NCI-H2227 (cell line): ENCODE results near the gene CLDN5.
"Not testable (repeated sequence)": the region's sequence is repeated elsewhere in the genome, so short reads cannot be mapped to it uniquely, and the experiment has no call there.

ENCODE experiments used
- DNase-seq: peaks from one replicate; lab custom pipeline; 2025; ENCODE audit not compliant: unreplicated experiment; lab: John Stamatoyannopoulos, UW

CLDN5 gene

GRCh38 chr22:19548964-19549363, 24.8 kb upstream of the CLDN5 start:
- DNase-seq, result no peak

GRCh38 chr22:19548427-19548826, 24.2 kb upstream of the CLDN5 start:
- DNase-seq, result not testable (repeated sequence)

GRCh38 chr22:19547620-19548019, 23.4 kb upstream of the CLDN5 start:
- DNase-seq, result no peak

- no peak for DNase-seq
These were observed 22.5 kb upstream of the CLDN5 start for GRCh38 chr22:19546680-19547079.

DNA sequence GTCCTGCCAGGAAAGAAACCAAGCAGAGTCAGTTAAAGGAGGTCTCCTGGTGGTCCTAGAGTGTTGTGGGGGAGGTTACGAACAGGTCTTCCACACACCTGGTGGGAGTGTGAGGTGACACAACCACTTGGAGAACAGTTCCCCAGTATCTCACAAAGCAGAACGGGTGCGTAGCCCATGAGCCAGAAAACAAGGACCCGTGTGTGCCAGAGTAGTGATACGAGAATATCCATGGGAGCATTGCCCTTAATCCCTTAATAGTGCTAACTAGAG, 21.7 kb upstream of the CLDN5 start:
- no peak for DNase-seq

DNA sequence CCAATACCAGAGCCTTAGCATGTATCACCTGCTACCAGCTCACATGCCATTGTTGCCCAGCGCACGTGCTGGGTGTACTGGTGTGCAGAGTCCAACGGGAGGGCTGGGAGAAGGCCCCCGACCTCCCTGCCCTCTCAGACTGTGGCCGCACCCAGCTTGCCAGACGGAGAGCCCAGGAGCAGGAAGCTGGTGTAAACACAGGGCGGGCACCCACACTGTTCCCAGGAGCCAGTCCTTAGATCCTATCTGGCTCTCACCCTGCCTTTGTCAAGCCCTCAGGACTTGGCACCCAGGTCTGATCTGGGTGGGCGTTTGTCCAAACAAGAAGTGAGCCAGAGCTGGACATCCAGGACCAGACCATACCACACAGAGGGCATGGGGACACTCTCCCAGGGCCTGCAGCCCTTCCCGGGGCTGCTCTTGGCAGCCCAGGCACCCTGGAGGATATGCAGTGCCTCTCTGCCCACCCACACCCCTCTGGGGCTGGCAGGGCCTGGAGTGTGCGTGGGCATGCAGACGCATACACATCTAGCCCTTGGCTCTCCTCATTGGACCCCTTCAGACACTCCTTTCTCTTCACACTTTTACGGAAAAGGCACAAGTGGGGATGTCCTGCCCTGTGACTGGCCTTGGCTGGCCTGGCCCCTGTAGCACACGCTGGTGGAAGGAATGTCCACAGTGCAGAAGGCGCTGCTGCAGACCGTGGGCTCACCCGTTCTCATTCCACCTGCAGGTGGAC, 19.9 kb upstream of the CLDN5 start:
- DNase-seq, result no peak

DNA sequence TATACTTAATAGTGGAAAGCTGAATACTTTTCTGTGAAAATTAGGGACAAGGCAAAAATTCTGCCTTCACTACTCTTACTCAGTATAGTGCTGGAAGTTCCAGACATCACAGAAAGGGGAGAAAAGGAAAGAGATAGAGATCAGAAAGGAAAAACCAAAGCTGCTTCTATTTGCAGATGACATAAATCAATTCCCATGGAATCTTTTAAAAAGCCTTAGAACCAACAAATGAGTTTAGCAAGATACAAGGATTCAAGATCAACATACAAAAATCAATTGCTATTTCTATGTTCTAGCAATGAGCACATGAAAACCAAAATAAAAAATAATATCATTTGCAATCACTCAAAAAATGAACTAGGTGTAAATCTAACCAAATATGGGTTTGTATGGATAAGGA, 16.2 kb upstream of the CLDN5 start:
- no peak for DNase-seq

- DNase-seq, result no peak
These were observed 13.8 kb upstream of the CLDN5 start for GRCh38 chr22:19537941-19538488.

DNA sequence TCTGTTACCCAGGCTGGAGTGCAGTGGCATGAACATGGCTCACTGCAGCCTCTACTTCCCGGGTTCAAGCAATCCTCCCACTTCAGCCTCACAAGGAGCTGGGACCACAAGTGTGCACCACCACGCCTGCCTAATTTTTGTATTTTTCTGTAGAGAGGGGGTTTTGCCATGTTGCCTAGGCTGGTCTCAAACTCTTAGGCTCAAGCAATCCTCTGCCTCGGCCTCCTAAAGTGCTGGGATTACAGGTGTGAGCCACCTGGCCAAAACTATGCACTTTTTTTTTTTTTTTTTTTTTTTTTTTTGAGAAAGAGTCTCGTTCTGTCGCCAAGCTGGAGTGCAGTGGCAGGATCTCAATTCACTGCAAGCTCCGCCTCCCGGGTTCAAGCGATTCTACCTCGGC, 12.4 kb upstream of the CLDN5 start:
- no peak for DNase-seq

- DNase-seq, result no peak
These were observed 10.8 kb upstream of the CLDN5 start for GRCh38 chr22:19535001-19535400.

GRCh38 chr22:19533857-19534256, 9.6 kb upstream of the CLDN5 start:
- DNase-seq, result no peak

GRCh38 chr22:19533049-19533626, 8.9 kb upstream of the CLDN5 start:
- no peak for DNase-seq

DNA sequence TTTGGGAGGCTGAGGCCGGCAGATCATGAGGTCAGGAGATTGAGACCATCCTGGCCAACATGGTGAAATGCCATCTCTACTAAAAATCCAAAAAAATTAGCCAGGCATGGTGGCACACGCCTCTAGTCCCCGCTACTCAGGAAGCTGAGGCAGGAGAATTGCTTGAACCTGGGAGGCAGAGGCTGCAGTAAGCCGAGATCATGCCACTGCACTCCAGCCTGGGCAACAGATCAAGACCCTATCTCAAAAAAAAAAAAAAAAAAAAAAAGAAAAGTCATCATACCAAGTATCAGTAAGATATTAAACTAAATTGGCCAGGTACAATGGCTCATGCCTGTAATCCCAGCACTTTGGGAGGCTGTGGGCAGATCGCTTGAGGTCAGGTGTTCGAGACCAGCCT, 7.1 kb upstream of the CLDN5 start:
- DNase-seq, result not testable (repeated sequence)

DNA sequence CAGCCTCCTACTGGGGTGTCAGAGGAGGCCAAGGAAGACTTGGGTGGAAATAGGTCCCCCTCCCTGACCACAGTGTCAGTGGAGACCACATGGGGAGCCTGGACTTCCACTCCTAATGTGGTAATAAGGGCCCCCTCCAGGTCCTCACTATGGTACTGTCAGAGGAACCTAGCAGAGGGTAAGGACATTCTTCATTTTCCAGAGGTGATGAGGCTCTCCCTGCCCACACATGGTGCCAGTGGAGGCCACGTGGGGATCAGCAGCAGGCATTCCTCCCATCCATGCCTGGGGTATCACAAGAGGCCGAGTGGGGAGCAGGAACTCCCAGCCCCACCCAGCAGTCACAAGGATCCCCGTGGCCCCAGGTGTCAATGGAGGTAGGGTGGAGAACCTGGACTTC, 6.5 kb upstream of the CLDN5 start:
- no peak for DNase-seq

DNA sequence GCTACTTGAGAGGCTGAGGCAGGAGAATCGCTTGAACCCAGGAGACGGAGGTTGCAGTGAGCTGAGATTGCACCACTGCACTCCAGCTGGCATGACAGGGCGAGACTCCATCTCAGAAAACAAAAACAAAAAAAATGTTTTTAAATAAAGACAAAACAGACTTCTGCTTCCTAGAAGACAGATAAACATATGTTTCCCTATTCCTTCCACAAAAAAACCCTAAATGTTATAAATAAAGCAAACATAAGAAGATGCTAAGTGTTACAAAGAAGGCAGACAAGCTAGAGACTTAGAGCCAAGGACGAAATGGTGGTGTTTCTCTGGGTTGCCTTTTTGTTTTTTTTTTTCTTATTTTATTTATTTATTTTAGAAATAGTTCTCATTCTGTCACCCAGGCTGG, 5.6 kb upstream of the CLDN5 start:
- no peak for DNase-seq

- no peak for DNase-seq
These were observed 3.7 kb upstream of the CLDN5 start for GRCh38 chr22:19527861-19528417.

DNA sequence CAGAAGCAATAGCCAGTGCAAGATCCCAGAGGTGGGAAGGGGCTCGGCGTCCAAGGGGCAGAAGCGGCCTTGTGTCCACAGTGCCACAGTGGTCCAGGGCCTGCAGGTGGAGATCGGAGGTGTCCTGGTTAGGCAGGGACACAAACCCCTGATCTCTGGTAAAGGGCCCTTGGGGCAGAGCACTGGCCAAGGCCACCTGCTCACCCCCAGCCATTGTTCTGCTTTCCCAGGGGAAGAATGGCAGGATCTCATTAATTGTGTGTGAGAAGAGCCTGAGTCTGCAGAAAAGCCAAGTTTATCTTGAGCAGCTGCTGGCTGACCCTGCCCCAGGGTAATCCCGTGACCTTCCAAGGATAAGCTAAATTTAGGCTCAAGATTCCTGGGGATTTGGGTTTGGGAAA, 3.1 kb upstream of the CLDN5 start:
- DNase-seq, result no peak

- DNase-seq, result no peak
These were observed 2.5 kb upstream of the CLDN5 start for GRCh38 chr22:19526702-19527111.

DNA sequence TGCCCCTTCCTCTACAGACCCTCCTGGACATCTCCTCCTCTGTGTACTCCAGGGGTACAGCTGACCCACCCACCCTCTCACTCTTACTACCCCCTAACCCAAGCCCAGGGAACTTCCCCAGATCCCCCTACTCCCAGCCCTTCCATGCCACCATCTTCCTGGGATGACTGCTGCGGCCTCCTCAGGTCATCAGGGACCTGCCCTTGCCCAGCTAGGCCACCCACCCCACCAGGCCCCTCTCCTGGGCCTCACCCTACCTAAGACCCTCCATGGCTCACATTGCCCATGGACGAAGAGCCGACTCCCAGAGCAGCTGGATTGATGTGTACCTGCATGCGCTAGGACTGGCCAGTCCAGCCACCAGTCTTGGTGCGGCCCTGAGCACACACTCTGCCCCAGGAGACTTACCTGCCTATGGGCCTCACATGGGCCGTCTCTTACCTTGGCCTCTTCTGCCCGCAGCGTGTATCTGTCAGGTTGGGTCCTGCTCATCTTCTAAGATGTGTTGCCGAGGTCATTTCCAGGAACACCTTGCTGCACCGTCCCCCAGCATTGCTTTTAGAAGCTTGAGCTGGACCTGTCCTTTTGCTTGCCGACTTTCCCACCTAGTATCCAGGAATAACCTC, 2.0 kb upstream of the CLDN5 start:
- no peak for DNase-seq

- DNase-seq, result no peak
These were observed 1.5 kb upstream of the CLDN5 start for GRCh38 chr22:19525666-19526065.

DNA sequence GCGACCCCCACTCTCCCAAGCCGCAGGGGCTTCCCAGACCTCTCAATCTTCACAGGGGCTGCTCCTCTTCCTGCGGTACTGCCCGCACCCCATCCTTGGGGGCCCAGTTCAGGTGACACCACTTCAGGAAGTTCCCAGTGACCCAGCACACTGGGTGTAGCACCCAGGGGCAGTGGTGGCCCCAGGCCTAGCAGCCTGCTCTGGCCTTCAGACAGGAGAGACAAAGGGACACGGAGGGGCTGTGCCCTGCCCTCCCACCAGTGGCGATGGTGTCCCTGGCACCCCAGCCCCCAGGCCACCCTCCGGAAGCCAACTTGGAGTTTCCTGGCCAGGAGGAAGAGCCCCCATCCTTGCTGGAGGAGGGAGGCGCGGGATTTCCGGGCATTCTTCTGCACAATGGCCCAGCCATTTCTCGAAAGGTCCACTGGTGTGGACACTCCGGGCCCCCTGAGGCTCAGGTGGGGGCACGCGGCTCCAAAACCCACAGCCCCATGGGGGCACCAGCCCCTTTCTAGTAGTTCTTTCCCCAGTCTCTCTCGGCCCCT, 978 bp upstream of the CLDN5 start:
- DNase-seq, result no peak
